DND-41 (cell line): ENCODE results near the gene PPP1R14D.

Experiments used
- ATAC-seq: fragments of 200-7000 bp; cut with Tn5 transposase; 3 replicates; pipeline ENCODE4 v1.9.1; 2021; ENCODE audit warnings: low read depth; ENCODE audit not compliant: insufficient read depth
- DNase-seq: peaks from one replicate; pipeline ENCODE4 v3.0.0-alpha.2; 2020
- H2AFZ ChIP-seq: 2 replicates; pipeline ENCODE4 v1.6.0; 2012; ENCODE audit warnings: low read depth, low read length
- H3K27ac ChIP-seq: 2 replicates; pipeline ENCODE4 v1.5.1; 2012; ENCODE audit warnings: low read length, inconsistent platforms
- H3K27me3 ChIP-seq: fragments of 200-600 bp; sonication (generic); 2 replicates; pipeline ENCODE4 v1.6.0; 2012; ENCODE audit warnings: low read length, mild to moderate bottlenecking, inconsistent platforms; ENCODE audit not compliant: insufficient read depth, poor library complexity
- H3K36me3 ChIP-seq: 2 replicates; pipeline ENCODE4 v1.5.1; 2012; ENCODE audit warnings: low read length, inconsistent platforms; ENCODE audit not compliant: insufficient read depth
- H3K4me1 ChIP-seq: 2 replicates; pipeline ENCODE4 v1.5.1; 2012; ENCODE audit warnings: mild to moderate bottlenecking, low read length; ENCODE audit not compliant: insufficient read depth
- H3K4me2 ChIP-seq: 2 replicates; pipeline ENCODE4 v1.6.0; 2012; ENCODE audit warnings: mild to moderate bottlenecking, moderate library complexity, low read length, inconsistent platforms; ENCODE audit not compliant: insufficient read depth
- H3K4me3 ChIP-seq, 2 experiments: fragments of 200-600 bp in 1 of 2; shearing (Covaris generic) in 1 of 2; 2 replicates each; pipeline ENCODE4 v1.5.1; 2012 to 2016; ENCODE audit warnings: inconsistent platforms in 2 of 2, low read length in 2 of 2, mild to moderate bottlenecking in 2 of 2, low read depth in 1 of 2, moderate library complexity in 1 of 2
- H3K79me2 ChIP-seq: 2 replicates; pipeline ENCODE4 v1.6.0; 2012; ENCODE audit warnings: low read length, inconsistent platforms; ENCODE audit not compliant: insufficient read depth
- H3K9ac ChIP-seq: 2 replicates; pipeline ENCODE4 v1.6.0; 2012; ENCODE audit warnings: low read depth, mild to moderate bottlenecking, inconsistent platforms, low read length, moderate library complexity
- H3K9me3 ChIP-seq: 2 replicates; pipeline ENCODE4 v1.5.1; 2012; ENCODE audit warnings: low read length, moderate library complexity, mild to moderate bottlenecking, inconsistent platforms; ENCODE audit not compliant: insufficient read depth, severe bottlenecking
- H4K20me1 ChIP-seq: 2 replicates; pipeline ENCODE4 v1.6.0; 2012; ENCODE audit warnings: low read length; ENCODE audit not compliant: insufficient read depth
- EZH2 ChIP-seq: IDR thresholded peaks from 3 replicates; pipeline ENCODE4 v1.6.1; 2012; ENCODE audit warnings: borderline replicate concordance, low read depth, mild to moderate bottlenecking, moderate library complexity, low read length, inconsistent platforms; ENCODE audit not compliant: severe bottlenecking
- TF ChIP-seq, protein P1 (sequence below): IDR thresholded peaks from 2 replicates; pipeline ENCODE4 v1.5.1; 2012; ENCODE audit warnings: borderline replicate concordance, low read length, moderate library complexity, mild to moderate bottlenecking; ENCODE audit not compliant: poor library complexity, severe bottlenecking; ENCODE audit errors: extremely low read depth

The PPP1R14D gene

DNA sequence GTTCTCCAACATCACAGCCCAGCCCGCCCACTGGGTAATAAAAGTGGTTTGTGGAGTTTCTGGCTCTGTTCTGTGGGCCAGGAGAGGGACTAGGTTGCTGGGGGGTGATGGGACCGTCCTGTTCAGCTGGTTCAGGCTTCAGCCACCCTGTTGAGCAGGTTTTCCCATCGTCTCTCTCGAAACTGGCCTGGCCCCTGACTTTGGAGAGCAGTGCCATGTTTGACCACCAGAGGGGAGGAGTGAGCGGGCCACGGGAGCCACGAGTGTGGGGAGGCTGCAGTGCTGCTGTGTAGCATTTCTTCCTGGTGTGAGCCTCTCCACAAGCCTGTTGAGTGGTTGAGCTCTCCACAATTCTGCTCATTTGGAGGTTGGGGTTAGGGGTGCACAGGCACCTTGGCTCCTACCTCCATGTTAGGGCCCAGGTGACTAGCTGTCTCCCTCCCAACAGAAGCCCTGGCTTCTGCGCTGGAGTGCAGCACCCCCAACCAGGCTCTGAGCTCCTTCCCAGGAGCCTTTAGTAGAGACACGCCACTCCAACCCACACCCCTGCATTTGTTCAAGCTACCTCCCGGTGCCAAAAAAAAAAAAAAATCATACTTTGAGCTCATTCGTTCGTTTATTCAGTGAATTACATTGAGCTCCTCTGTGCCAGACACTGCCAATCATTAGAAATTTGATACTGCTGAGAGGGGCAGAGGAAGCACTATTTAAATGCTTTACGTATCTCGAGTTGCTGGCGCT, 29.3 kb upstream of the PPP1R14D start:
- Histone ChIP-seq H3K79me2 (no peaks in the 10 kb centered on the region), H4K20me1 (no peaks in the 10 kb centered on the region), H2AFZ (peak overlapping the region; percentile 65), H3K4me3 (no peak overlapping the region), H3K4me2 (peak overlapping the region; percentile 40; the same call in 1 of the 2 replicates), H3K9ac (no peak overlapping the region), H3K9me3 (no peaks in the 10 kb centered on the region), H3K27me3 (no peaks in the 10 kb centered on the region), H3K4me1 (peaks cover 9% of the 10 kb centered on the region), H3K27ac (no peak overlapping the region), H3K36me3 (no peaks in the 10 kb centered on the region)
- ATAC-seq (peak; percentile 90), DNase-seq (peak; percentile 82)
- TF ChIP-seq EZH2: no peak
- TF ChIP-seq, protein P1, sequence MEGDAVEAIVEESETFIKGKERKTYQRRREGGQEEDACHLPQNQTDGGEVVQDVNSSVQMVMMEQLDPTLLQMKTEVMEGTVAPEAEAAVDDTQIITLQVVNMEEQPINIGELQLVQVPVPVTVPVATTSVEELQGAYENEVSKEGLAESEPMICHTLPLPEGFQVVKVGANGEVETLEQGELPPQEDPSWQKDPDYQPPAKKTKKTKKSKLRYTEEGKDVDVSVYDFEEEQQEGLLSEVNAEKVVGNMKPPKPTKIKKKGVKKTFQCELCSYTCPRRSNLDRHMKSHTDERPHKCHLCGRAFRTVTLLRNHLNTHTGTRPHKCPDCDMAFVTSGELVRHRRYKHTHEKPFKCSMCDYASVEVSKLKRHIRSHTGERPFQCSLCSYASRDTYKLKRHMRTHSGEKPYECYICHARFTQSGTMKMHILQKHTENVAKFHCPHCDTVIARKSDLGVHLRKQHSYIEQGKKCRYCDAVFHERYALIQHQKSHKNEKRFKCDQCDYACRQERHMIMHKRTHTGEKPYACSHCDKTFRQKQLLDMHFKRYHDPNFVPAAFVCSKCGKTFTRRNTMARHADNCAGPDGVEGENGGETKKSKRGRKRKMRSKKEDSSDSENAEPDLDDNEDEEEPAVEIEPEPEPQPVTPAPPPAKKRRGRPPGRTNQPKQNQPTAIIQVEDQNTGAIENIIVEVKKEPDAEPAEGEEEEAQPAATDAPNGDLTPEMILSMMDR: peak; percentile 94

DNA sequence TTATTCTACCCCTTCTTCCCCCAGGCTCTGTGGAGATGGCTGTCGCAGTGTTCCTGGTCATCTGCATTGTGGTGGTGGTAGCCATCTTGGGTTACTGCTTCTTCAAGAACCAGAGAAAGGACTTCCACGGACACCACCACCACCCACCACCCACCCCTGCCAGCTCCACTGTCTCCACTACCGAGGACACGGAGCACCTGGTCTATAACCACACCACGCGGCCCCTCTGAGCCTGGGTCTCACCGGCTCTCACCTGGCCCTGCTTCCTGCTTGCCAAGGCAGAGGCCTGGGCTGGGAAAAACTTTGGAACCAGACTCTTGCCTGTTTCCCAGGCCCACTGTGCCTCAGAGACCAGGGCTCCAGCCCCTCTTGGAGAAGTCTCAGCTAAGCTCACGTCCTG, 28.2 kb upstream of the PPP1R14D start:
- TF ChIP-seq, protein P1: no peak
- no peak for TF ChIP-seq EZH2
- no peak overlapping the region for H3K27ac ChIP-seq
- no peak overlapping the region for H3K4me2 ChIP-seq

DNA sequence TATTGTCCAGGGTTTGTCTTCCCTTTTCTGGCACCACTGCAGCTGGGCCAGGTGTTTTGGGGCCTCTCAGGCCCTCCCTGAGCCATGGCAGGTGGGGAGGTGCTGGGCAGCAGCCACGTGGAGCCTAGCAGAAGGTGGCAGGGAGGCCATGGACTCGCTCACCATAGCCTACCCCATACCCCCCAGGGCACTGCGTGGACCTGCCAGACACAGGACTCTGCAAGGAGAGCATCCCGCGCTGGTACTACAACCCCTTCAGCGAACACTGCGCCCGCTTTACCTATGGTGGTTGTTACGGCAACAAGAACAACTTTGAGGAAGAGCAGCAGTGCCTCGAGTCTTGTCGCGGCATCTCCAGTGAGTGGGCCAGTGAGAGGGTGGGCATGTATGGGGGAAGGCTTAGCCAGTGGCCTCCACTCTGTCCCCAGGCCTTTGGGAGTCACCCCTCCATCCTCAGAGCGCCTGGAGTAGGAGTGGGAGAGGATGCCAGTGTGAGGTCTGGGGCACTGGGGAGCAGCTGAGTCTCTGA, 27.3 kb upstream of the PPP1R14D start:
- no peaks in the 10 kb centered on the region for H3K27me3 ChIP-seq
- H3K4me3 ChIP-seq: no peak overlapping the region
- DNase-seq: no peak
- no peak for TF ChIP-seq EZH2
- TF ChIP-seq, protein P1: no peak
- no peak overlapping the region for H2AFZ ChIP-seq
- no peak for ATAC-seq
- no peak overlapping the region for H3K9ac ChIP-seq
- H3K9me3 ChIP-seq: no peaks in the 10 kb centered on the region
- no peaks in the 10 kb centered on the region for H4K20me1 ChIP-seq
- H3K36me3 ChIP-seq: no peaks in the 10 kb centered on the region
- no peak overlapping the region for H3K27ac ChIP-seq
- peaks cover 9% of the 10 kb centered on the region for H3K4me1 ChIP-seq
- H3K79me2 ChIP-seq: no peaks in the 10 kb centered on the region
- no peak overlapping the region for H3K4me2 ChIP-seq

More for the DNA sequence above, 28.2 kb upstream of the PPP1R14D start:
- H2AFZ ChIP-seq: peak overlapping the region; percentile 65; the same call in 1 of the 2 replicates
- no peaks in the 10 kb centered on the region for H3K36me3 ChIP-seq
- H3K4me3 ChIP-seq: no peak overlapping the region
- no peaks in the 10 kb centered on the region for H3K27me3 ChIP-seq
- H3K79me2 ChIP-seq: no peaks in the 10 kb centered on the region
- DNase-seq (no peak), ATAC-seq (no peak)
- no peaks in the 10 kb centered on the region for H4K20me1 ChIP-seq
- H3K9ac ChIP-seq: no peak overlapping the region
- H3K9me3 ChIP-seq: no peaks in the 10 kb centered on the region
- peaks cover 9% of the 10 kb centered on the region for H3K4me1 ChIP-seq
